HTERT RPE-1 (cell line): Measurements from ENCODE around the gene UGT2B15.
"Not testable (repeated sequence)": the region's sequence is repeated elsewhere in the genome, so short reads cannot be mapped to it uniquely, and the experiment has no call there.

Experiments
- in situ Hi-C: fragments of 300-500 bp; cut with MboI; formaldehyde crosslinking; loops from 4 replicates; pipeline ENCODE4 v1.14.3; 2020; ENCODE audit warnings: low sequenced_read_pairs

UGT2B15 gene

GRCh38 chr4:68670479-68670939 is at the start of gene UGT2B15:
TSS of gene UGT2B15 (minus strand) at chr4:68670652. CDS start at chr4:68670618, 34 bp downstream.
- in situ Hi-C loops, result not testable (repeated sequence)

DNA sequence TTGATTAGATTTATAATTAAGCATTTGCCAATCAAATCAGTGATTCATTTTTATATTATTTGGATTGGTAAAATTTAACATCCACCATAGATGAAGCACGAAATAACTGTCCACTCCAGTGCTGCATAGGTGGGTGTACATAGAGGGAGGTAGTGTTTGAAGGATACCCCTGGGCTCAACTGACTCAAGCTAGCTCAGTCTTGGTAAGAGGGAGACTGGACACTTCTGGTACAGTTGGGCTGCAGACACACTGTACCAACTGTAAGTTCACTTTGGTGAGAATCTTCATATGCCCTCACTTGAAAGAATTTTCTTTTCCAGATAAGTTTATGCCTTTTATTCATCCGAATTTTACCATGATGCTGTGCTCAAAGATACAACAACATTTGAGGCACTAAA is 48.6 kb upstream of the UGT2B15 start:
- in situ Hi-C loops, result no loop called here

- in situ Hi-C loops, result no loop called here
Measured at GRCh38 chr4:68718447-68719074, 48.1 kb upstream of the UGT2B15 start.

DNA sequence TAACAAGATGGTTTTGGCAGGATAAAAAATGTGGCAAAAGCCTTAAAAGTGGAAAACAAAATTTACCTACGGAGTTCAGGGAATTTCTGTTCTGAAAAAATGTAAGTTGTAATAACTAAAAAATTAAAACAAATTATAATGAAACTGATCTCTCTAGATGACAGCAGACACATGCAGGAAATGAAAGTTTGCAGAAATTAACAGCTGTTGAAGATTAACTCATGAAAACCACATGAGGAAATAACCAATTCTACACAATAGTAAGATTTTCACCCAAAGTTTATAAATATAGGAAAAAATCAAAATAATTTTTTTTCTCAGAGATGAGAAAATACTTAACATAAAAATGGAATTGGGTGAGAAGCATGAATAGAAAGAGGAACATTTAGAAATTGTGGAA is 47.5 kb upstream of the UGT2B15 start:
- in situ Hi-C loops, result no loop called here

DNA sequence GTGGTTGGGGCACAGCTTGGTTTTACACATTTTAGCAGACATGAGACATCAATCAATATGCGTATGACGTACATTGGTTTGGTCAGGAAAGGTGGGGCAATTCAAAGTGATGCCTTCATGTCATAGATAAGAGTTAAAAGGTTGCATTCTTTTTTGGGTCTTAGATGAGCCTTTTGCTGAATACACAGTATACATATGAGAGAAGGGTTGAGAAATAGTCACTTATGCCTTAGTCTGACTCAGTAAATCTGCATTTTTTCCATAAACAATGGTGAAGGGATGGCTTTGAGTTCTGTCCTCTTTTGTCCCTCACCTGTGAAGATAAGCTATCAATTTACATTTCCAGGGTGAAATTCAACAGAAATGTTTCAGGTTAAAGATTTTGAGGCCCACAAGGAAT is 43.9 kb upstream of the UGT2B15 start:
- in situ Hi-C loops, result no loop called here

DNA sequence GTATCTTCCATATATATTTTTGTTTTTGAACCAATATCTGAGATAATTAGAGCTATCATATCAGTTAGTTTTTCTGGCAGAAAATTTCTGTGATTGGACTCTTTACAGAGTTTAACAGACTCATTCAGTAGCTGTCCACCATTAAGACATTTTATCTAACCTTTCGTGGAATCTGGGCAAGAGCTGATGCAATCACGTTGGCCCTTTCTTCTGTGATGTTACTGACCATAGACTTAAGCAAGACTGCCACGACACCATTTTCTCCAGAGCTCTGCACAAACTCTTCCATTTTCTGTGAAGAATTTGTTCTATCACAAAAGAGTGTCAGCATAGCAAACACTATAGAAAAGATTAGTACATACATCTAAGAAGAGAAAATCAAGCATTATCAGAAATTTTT is 41.8 kb upstream of the UGT2B15 start:
- in situ Hi-C loops, result no loop called here

DNA sequence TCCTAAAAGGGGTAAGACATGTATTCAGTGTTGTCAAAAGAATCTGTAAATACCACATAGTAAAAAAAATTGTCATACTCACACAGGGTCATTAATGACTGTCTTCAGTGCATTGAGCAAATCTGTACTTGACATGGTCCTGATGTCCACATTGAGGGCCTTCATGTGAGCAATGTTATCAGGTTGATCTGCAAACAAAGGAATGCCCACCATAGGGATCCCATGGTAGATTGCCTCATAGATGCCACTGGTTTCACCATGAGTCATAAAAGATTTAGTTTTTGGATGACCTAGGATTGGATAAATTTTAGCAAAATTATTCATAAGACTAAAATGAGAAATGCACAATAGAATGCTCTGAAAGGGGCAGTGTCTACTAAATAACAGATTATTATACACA is 38.1 kb upstream of the UGT2B15 start:
- in situ Hi-C loops, result no loop called here

GRCh38 chr4:68703168-68703567 is 32.7 kb upstream of the UGT2B15 start:
- in situ Hi-C loops, result not testable (repeated sequence)

GRCh38 chr4:68700152-68700551 is 29.7 kb upstream of the UGT2B15 start:
- in situ Hi-C loops, result no loop called here

- in situ Hi-C loops, result no loop called here
Measured at GRCh38 chr4:68693325-68694075, 23.0 kb upstream of the UGT2B15 start.

GRCh38 chr4:68691186-68691585 is 20.7 kb upstream of the UGT2B15 start:
- in situ Hi-C loops, result no loop called here

DNA sequence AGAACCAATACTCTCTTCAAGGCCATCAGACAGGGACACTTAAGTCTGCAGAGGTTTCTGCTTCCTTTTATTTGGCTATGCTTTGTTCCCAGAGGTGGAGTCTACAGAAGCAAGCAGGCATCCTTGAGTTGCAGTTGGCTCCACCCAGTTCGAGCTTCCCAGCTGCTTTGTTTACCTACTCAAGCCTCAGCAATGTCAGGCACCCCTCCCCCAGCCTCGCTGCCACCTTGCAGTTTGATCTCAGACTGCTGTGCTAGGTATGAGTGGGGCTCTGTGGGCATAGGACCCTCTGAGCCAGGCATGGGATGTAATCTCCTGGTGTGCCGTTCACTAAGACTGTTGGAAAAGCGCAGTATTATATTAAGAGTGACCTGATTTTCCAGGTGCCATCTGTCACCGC is 12.6 kb upstream of the UGT2B15 start:
- in situ Hi-C loops, result no loop called here

GRCh38 chr4:68681298-68681697 is 10.8 kb upstream of the UGT2B15 start:
- in situ Hi-C loops, result not testable (repeated sequence)

- in situ Hi-C loops, result no loop called here
Measured at GRCh38 chr4:68673143-68673542, 2.7 kb upstream of the UGT2B15 start.

DNA sequence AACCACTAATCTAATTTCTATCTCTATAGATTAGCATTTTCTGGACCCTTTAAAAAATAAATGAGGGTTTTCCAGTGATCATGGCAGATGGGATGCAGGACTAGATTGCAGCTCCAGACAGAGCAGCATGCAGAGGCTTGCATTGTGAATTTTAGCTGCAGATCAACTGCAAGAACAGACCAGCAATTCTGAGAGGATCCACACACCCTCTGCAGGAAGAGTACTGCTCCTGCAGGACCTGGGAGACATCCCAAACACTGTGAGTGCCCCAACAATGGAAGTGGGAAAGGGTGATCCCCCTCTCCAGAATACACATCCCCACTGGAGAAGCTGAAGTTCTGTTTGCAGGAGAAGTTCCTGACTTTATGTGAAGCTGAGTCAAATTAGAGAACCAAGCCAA is 765 bp upstream of the UGT2B15 start:
- in situ Hi-C loops, result not testable (repeated sequence)

DNA sequence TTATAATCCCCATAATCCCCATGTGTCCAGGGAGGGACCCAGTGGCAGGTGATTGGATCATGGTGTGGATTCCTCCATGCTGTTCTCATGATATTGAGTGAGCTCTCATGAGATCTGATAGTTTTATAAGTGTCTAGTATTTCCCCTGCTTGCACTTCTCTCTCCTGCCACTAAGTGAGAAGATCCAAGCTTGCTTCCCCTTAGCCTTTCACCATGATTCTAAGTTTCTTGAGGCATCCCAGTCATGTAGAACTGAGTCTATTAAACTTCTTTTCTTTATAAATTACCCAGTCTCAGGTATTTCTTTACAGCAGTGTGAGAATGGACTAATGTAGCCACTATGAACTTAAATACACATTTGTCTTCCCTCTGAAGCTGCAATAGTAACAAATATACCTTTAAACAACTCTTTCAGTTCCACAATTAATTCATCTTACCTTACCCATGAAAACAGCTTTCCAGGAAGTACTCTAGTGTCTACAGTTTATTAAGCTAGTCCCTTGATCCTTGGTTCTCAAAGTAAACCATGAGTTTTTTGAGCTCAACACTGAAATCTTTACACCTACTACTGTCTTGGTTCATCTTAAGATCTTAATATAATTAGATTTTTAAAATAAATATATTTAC is 1.8 kb downstream of the UGT2B15 start:
- in situ Hi-C loops, result not testable (repeated sequence)

GRCh38 chr4:68667551-68667950 is 2.9 kb downstream of the UGT2B15 start:
- in situ Hi-C loops, result not testable (repeated sequence)

DNA sequence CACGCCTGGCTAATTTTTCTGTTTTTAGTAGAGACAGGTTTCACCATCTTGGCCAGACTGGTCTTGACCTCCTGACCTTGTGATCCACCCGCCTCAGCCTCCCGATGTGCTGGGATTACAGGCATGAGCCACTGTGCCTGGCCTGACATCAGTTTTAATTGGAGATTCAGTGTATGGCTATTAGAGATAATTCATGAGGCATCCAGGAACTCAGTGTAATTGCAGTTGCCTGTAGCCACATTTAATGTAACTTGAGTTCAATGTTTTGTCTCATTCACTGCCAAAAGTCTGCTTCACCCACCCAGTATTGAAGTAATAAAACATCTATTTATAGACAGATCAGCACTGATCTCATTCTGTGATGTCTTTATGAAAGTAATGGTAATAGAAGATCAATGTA is 5.7 kb downstream of the UGT2B15 start:
- in situ Hi-C loops, result not testable (repeated sequence)

DNA sequence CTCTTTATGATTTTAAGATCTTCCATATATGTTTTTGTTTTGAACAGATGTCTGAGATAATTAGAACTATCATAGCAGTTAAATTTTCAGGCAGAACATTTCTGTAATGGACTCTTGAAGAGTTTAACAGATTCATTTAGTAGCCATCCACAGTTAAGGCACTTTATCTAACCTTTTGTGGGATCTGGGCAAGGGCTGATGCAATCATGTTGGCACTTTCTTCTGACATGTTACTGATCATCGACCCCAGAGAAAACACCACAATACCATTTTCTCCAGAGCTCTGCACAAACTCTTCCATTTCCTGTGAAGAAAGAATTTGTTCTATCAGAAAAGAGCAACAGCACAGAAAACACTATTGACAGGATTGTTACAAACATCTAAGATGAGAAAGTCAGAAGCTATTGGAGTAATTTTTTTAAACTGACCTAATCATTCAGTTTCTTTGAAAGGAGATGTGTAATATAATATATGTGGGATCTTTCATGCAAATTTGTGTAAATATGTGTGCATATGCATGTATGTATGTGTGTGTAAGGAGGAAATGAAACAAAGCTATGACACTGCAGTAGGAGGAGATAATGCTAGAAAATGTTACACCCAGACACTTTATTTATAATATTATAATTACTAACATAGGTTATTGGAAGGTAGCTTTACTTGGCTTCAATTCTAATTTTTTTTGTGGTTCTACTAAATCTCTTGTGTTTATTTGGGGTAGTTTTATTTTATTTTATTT is 7.4 kb downstream of the UGT2B15 start:
- in situ Hi-C loops, result not testable (repeated sequence)

GRCh38 chr4:68658672-68659071 is 11.8 kb downstream of the UGT2B15 start:
- in situ Hi-C loops, result no loop called here

- in situ Hi-C loops, result not testable (repeated sequence)
Measured at GRCh38 chr4:68657022-68657594, 13.3 kb downstream of the UGT2B15 start.
